Measurements from ENCODE around the gene PSMG2. TPM values are rescaled to one million over a fixed set of nuclear protein-coding genes. Genes with fewer than 3 reads are reported as not detected.

The PSMG2 gene
- total and polyA plus RNA-seq, 10 of the 15 experiments (the other 5 are each of a cell fraction or from before 2014, with no cell fraction given) = 88.5 to 268 (median 116) TPM

DNA sequence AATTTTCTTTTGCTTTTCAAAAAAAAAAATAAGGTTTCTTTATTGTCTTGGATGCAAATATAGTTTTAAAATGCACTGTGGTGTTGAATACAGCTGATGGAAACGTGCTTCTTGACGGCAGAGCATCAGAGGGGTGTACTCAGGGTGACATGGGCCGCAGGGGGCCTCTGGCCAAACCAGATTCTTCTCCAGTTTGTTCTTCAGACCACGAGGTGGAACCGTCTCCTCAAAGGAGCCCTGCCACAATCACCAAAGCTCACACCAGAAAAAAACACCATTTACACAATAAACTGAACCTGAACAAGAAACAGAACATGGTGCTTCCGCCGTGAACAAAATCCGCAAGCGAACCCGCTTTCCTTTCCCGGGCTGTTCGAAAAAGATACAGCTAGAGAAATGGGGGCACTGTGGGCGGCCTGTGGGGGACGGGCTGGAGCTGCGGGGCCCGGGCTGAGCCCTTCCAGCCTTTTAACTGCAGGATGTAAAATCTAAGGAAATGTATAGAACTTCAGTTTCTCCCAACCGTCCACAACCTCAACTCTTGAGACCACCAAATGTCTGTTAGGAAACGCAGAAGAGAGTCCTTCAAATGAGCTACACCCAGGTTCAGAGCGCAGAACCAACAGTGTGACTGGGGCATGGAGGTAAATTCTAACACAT, 34.5 kb downstream of the PSMG2 start (continued):
- TF ChIP-seq, protein P1, sequence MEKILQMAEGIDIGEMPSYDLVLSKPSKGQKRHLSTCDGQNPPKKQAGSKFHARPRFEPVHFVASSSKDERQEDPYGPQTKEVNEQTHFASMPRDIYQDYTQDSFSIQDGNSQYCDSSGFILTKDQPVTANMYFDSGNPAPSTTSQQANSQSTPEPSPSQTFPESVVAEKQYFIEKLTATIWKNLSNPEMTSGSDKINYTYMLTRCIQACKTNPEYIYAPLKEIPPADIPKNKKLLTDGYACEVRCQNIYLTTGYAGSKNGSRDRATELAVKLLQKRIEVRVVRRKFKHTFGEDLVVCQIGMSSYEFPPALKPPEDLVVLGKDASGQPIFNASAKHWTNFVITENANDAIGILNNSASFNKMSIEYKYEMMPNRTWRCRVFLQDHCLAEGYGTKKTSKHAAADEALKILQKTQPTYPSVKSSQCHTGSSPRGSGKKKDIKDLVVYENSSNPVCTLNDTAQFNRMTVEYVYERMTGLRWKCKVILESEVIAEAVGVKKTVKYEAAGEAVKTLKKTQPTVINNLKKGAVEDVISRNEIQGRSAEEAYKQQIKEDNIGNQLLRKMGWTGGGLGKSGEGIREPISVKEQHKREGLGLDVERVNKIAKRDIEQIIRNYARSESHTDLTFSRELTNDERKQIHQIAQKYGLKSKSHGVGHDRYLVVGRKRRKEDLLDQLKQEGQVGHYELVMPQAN (conservative IDR thresholded peaks at IDR 0.05) = no peak
- no peak for TF ChIP-seq SMAD1 (IDR thresholded peaks at IDR 0.05; ENCODE audit: low read depth, partially characterized antibody)
- TF ChIP-seq IKZF1 (conservative IDR thresholded peaks at IDR 0.05) = no peak

DNA sequence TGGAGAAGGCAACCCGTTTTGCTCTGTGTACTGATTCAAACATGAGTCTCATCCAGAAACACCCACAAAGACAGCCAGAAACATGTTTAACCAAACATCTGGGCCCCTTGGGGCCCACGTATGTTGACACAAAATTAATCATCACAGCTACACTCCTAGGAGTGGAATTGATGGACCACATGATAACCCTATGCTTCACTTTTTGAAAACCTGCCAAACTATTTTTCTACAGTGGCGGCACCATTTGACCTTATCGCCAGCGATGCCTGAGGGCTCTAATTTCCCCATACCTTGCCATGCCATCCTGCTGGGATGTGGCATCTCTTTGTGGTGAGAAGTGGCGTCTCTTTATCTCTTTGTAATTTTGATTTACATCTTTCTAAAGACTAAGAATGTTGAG, 38.5 kb downstream of the PSMG2 start:
- no peak overlapping the region for H2AFZ ChIP-seq (ENCODE audit: control insufficient read depth, low read depth, low read length)

More for the DNA sequence above, 38.5 kb downstream of the PSMG2 start:
- FAIRE-seq (no peak), ATAC-seq (no peak), DNase-seq (ENCODE audit: low read depth, low spot score) (no peak)
- Histone ChIP-seq H4K20me1 (ENCODE audit: control insufficient read depth, insufficient read depth) (no peaks in the 10 kb centered on the region), H3K36me3 (ENCODE audit: control insufficient read depth in 2 of 2, insufficient read depth in 2 of 2, low read length in 1 of 2) (no peaks in the 10 kb centered on the region), H3K27me3 (replicated peaks in 1 of 2; ENCODE audit: control insufficient read depth in 2 of 2, insufficient read depth in 2 of 2, low read length in 1 of 2) (no peaks in the 10 kb centered on the region), H3K9me3 (replicated peaks; ENCODE audit: control insufficient read depth, insufficient read depth, low read length) (no peaks in the 10 kb centered on the region), H3K9ac (ENCODE audit: control insufficient read depth, insufficient read depth, low read length) (no peak overlapping the region), H3K4me3 (no peak overlapping the region), H3K79me2 (ENCODE audit: control insufficient read depth, insufficient read depth, low read length) (no peaks in the 10 kb centered on the region), H3K27ac (ENCODE audit: control insufficient read depth, insufficient read depth) (no peak overlapping the region), H3K4me1 (ENCODE audit: control insufficient read depth, insufficient read depth, low read length) (no peaks in the 10 kb centered on the region), H3K4me2 (ENCODE audit: control insufficient read depth, insufficient read depth) (no peak overlapping the region)
- ChIA-PET CTCF (interaction anchor here (2.1 to 7.3 kb wide), 2 partner anchors 10 to 194 kb away, joined by 5 to 67 read pairs; no protein-coding TSS in a partner anchor), SMC1A (ENCODE audit: uncharacterized antibody, unreplicated experiment) (interaction anchor here (1.6 kb wide), 1 partner anchor 193 kb away, joined by 4 read pairs; no protein-coding TSS in a partner anchor), RAD21 (ENCODE audit: unreplicated experiment) (no interaction called here), POLR2A (interaction anchor here (0.7 kb wide), 1 partner anchor 98 kb away, joined by 5 read pairs; no protein-coding TSS in a partner anchor)
- WGBS (ENCODE audit: insufficient coverage, insufficient replicate concordance, low lambda C conversion rate, missing lambda C conversion rate) = 49% methylated on average over 6 of the region's 6 CpGs
- intact Hi-C loops (cut with micrococcal nuclease; ENCODE audit: unreplicated experiment) (loop anchor here (5.0 kb wide), 1 partner anchor 416 kb away; no protein-coding TSS in a partner anchor), in situ Hi-C loops (cut with MboI) (no loop called here)
- TF ChIP-seq, protein P2, sequence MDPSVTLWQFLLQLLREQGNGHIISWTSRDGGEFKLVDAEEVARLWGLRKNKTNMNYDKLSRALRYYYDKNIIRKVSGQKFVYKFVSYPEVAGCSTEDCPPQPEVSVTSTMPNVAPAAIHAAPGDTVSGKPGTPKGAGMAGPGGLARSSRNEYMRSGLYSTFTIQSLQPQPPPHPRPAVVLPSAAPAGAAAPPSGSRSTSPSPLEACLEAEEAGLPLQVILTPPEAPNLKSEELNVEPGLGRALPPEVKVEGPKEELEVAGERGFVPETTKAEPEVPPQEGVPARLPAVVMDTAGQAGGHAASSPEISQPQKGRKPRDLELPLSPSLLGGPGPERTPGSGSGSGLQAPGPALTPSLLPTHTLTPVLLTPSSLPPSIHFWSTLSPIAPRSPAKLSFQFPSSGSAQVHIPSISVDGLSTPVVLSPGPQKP (IDR thresholded peaks at IDR 0.05; ENCODE audit: low read depth, low read length) = no peak
- TF ChIP-seq HDGF (IDR thresholded peaks at IDR 0.05) (no peak), WRNIP1 (IDR thresholded peaks at IDR 0.05; ENCODE audit: borderline replicate concordance, low read depth, low read length) (no peak), RBBP5 (conservative IDR thresholded peaks at IDR 0.05) (no peak), ATF7 (IDR thresholded peaks at IDR 0.05; ENCODE audit: low read depth) (no peak), GABPA (IDR thresholded peaks at IDR 0.05; ENCODE audit: low read depth) (no peak), MTA2 (IDR thresholded peaks at IDR 0.05; ENCODE audit: low read depth) (no peak), ZZZ3 (IDR thresholded peaks at IDR 0.05; ENCODE audit: control insufficient read depth, insufficient read length, low read depth) (no peak), SUPT20H (IDR thresholded peaks at IDR 0.05; ENCODE audit: borderline replicate concordance, control insufficient read depth, low read depth, low read length) (no peak), ZNF217 (IDR thresholded peaks at IDR 0.05) (no peak), EZH2 (IDR thresholded peaks at IDR 0.05; ENCODE audit: borderline replicate concordance, control insufficient read depth, low read depth, low read length) (no peak), EGR1 (IDR thresholded peaks at IDR 0.05; ENCODE audit: borderline replicate concordance in 1 of 2, low read depth in 2 of 2, low read length in 2 of 2) (no peak)
- TF ChIP-seq, protein P3, sequence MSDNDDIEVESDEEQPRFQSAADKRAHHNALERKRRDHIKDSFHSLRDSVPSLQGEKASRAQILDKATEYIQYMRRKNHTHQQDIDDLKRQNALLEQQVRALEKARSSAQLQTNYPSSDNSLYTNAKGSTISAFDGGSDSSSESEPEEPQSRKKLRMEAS (IDR thresholded peaks at IDR 0.05; ENCODE audit: low read depth, low read length) = no peak
- TF ChIP-seq, protein P4, sequence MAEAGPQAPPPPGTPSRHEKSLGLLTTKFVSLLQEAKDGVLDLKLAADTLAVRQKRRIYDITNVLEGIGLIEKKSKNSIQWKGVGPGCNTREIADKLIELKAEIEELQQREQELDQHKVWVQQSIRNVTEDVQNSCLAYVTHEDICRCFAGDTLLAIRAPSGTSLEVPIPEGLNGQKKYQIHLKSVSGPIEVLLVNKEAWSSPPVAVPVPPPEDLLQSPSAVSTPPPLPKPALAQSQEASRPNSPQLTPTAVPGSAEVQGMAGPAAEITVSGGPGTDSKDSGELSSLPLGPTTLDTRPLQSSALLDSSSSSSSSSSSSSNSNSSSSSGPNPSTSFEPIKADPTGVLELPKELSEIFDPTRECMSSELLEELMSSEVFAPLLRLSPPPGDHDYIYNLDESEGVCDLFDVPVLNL (IDR thresholded peaks at IDR 0.05; ENCODE audit: low read depth, low read length) = no peak
- no TSS peak for BruUV-seq (replicated peaks)
